MV-4-11 (cell line): ENCODE measurements around the gene STK39.

ENCODE experiments used
- DNase-seq: peaks from one replicate; lab custom pipeline; 2025; lab: John Stamatoyannopoulos, UW

The STK39 gene

DNA sequence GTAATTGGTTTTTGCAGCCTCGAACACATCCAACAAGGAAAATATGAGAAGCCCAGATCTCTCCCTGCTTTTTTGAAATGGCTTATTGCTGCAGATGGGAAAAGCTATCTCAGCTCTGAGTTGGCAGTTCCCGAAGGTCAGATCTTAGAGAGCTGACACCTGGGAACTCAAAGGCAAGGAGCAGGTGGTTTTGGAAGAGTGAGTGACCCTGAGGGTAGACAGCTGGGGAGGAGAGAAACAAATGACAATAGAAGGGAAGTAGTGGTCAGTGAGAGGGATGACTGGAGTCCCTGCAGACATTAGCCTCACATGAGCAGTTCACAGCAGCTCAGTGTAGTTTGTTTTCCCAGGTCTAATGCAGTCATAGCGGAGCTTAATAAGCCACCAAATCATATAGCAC is 317.9 kb downstream of the STK39 start:
- DNase-seq: no peak

DNA sequence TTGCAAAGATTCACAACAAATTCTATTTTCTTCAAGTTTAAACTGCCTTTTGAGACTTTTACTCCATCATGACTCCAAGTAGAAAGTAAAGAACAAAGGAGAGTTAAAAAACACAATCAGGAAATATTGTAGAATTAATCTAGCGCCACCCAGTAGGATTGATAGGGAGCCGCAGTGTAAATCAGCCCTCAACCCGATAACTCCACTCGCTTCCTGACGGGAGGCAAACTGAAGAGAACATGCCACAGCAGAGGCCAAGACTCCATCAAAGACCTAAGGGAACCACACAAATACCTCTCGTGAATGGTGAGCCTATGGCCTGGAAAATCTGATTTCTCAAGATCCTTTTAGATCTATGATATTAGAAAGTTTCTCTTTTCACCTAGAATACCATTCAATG is 319.0 kb downstream of the STK39 start:
- no peak for DNase-seq

DNA sequence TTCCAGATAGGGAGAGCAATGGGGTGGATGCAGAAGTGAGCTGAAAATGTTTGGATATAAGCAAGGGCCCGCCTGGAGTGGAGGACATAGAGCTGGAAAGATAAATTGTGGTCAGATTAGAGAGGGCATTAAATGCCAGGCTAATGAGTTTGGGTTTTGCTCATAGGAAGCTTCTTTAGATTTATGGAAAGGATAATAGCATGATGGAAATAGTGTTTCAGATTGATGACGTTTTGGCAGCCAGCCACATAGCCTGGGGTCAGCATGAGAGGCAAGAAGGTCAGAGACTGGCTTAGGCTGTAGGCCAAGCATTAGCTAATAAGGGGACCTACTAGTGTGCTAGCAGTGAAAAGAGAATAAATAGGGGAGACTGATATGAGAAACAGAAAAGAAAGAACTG is 321.6 kb downstream of the STK39 start:
- no peak for DNase-seq

DNA sequence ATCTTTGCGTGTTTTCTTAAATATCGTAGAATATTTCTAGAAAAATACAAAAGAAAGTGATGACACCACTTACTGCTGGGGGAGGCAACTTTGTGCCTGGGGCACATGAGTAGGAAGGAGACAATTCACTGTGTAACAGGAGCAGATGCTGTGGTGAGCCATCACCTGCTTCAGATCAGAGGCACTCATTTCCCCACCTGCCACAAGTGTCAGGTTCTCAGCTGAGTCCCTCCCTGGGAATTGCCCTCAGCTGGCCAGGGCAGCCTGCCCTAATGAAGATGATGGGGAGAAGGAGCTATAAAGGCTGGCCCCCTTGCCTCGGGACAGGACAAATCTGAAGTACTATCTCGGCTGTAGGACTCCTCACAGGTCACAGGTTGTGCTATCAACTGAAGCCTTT is 322.8 kb downstream of the STK39 start:
- no peak for DNase-seq

DNA sequence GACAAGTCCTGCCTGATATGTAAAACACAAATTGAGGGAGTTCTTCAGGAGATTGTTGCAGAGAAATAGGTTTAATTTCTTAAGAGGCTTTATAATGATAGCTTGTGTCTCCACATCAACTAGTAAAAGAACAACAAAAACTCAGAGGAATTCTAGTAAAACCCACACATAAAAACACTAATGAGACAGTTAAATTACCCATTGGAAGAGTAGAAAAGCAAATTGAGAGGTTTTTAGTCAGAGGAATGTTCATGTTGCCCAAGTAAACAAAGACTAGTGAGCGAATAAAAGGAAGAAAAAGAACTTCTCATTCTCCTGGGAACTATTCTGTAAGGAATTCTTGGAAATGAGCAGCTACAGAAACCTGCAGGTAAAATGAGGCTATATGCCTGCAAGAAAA is 330.6 kb downstream of the STK39 start:
- DNase-seq: no peak

DNA sequence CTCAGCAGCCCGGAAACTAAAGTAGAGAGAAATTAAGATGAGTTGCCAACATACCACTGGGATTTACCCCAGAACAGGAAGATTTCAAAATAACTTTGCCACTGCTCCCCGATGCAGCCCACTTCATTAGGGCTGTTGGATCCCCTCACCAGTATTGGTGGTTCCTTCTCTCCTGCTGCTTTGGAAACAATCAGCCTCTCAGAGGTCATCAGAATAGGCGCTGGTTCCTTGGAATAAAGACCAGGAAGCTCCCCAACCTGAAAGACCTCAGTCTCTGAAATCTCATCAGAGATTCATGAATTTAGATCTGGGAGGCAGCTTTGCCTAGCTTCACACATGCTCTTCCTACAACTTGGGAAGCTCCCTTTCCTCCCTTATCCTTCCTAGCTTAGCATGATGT is 332.4 kb downstream of the STK39 start:
- no peak for DNase-seq

DNA sequence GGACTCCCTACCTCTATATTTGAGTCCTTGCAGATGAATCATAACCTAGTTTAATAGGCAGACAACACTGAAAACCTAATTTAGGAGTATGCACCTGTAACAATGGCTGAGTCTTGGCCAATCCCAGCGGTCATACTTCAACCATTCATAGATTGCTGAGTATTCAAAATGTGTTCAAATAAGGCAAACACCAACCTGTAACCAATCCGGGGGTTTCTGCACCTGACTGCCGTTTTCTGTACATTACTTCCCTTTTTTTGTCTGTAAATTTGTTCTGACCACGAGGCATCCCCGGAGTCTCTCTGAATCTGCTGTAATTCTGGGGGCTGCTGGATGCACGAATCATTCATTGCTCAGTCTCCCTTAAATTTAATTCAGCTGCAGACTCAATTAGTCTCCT is 338.6 kb downstream of the STK39 start:
- no peak for DNase-seq

DNA sequence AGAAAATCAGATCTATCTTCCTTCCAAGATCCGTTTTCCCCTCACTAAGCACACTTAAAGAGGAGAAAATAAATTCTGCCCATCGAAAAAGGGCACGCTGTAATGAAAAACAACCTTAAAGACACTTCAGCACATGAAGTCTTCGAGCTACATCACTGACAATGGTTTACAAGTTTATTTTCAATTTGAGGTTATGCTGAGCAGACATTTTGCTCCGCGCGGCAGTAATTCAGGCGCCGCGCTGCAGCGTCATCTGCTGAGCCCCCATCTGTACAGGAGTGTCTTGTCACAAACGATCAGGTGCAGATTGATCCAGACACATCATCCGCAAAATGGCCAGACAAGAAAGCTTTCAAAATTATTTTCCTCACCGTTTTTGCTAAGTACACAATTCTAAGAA is 341.7 kb downstream of the STK39 start:
- DNase-seq: no peak
